GM18951 (cell line): ENCODE results near the gene BUB1.
"Not testable (repeated sequence)": the region's sequence is repeated elsewhere in the genome, so short reads cannot be mapped to it uniquely, and the experiment has no call there.

ENCODE experiments used
- POLR2A ChIP-seq: IDR thresholded peaks from 4 replicates; pipeline ENCODE4 v1.6.1; 2011; ENCODE audit warnings: mild to moderate bottlenecking; ENCODE audit not compliant: insufficient read length, insufficient read depth; ENCODE audit errors: extremely low read depth
- in situ Hi-C: fragments of 300-500 bp; cut with MboI; formaldehyde crosslinking; loops from one replicate; pipeline ENCODE4 v1.12.0; 2022; ENCODE audit warnings: low sequenced_read_pairs, mixed read lengths, inconsistent platforms; ENCODE audit not compliant: unreplicated experiment

The BUB1 gene

GRCh38 chr2:110657724-110658305 lies 20.0 kb downstream of the BUB1 start:
- in situ Hi-C loops, result loop anchor here (10.0 kb wide), 1 partner anchor 107 kb away; no protein-coding TSS in a partner anchor

GRCh38 chr2:110655701-110656100 lies 22.2 kb downstream of the BUB1 start:
- no peak for TF ChIP-seq POLR2A
- in situ Hi-C loops, result loop anchor here (10.0 kb wide), 1 partner anchor 109 kb away; no protein-coding TSS in a partner anchor

More at GRCh38 chr2:110657724-110658305, 20.0 kb downstream of the BUB1 start:
- TF ChIP-seq POLR2A, result no peak

GRCh38 chr2:110653861-110654260 lies 24.0 kb downstream of the BUB1 start:
- no peak for TF ChIP-seq POLR2A
- in situ Hi-C loops, result loop anchor here (10.0 kb wide), 1 partner anchor 111 kb away; no protein-coding TSS in a partner anchor

GRCh38 chr2:110650346-110650745 lies 27.5 kb downstream of the BUB1 start:
- in situ Hi-C loops, result loop anchor here (10.0 kb wide), 1 partner anchor 114 kb away; no protein-coding TSS in a partner anchor
- TF ChIP-seq POLR2A, result no peak

GRCh38 chr2:110647777-110648176 lies 30.1 kb downstream of the BUB1 start:
- no peak for TF ChIP-seq POLR2A
- in situ Hi-C loops, result no loop called here

- no peak for TF ChIP-seq POLR2A
- in situ Hi-C loops, result no loop called here
These were observed 32.2 kb downstream of the BUB1 start for GRCh38 chr2:110645616-110646015.

GRCh38 chr2:110644357-110644756 lies 33.5 kb downstream of the BUB1 start:
- TF ChIP-seq POLR2A, result no peak
- in situ Hi-C loops, result no loop called here

- TF ChIP-seq POLR2A, result no peak
- in situ Hi-C loops, result no loop called here
These were observed 35.5 kb downstream of the BUB1 start for GRCh38 chr2:110642360-110642759.

GRCh38 chr2:110639972-110640371 lies 37.9 kb downstream of the BUB1 start:
- in situ Hi-C loops, result no loop called here

GRCh38 chr2:110638952-110639695 lies 38.7 kb downstream of the BUB1 start:
- in situ Hi-C loops, result no loop called here
- TF ChIP-seq POLR2A, result no peak

More at GRCh38 chr2:110639972-110640371, 37.9 kb downstream of the BUB1 start:
- no peak for TF ChIP-seq POLR2A

- in situ Hi-C loops, result no loop called here
- no peak for TF ChIP-seq POLR2A
These were observed 39.9 kb downstream of the BUB1 start for GRCh38 chr2:110638004-110638403.

- no peak for TF ChIP-seq POLR2A
- in situ Hi-C loops, result no loop called here
These were observed 40.8 kb downstream of the BUB1 start for GRCh38 chr2:110637093-110637492.

GRCh38 chr2:110635949-110636628 lies 41.8 kb downstream of the BUB1 start:
- in situ Hi-C loops, result not testable (repeated sequence)

GRCh38 chr2:110627348-110627747 lies 50.5 kb downstream of the BUB1 start:
- in situ Hi-C loops, result loop anchor here (10.0 kb wide), 1 partner anchor 883 kb away; no protein-coding TSS in a partner anchor

GRCh38 chr2:110619326-110619939 lies 58.4 kb downstream of the BUB1 start:
- in situ Hi-C loops, result not testable (repeated sequence)

- in situ Hi-C loops, result not testable (repeated sequence)
These were observed 63.9 kb downstream of the BUB1 start for GRCh38 chr2:110613927-110614326.

GRCh38 chr2:110610613-110611250 lies 67.1 kb downstream of the BUB1 start:
- in situ Hi-C loops, result not testable (repeated sequence)
